Breast epithelium (tissue), 4 donors: ENCODE measurements around the gene NECTIN2. TPM values are rescaled to one million over a fixed set of nuclear protein-coding genes. Genes with fewer than 3 reads are reported as not detected.
"Not testable (repeated sequence)": the region's sequence is repeated elsewhere in the genome, so short reads cannot be mapped to it uniquely, and the experiment has no call there.

Experiments used
- DNase-seq, 2 donors: peaks; one replicate each; pipeline ENCODE4 v3.0.0-alpha.2; 2019; ENCODE audit warnings: low spot score in 2 of 2
- H3K27ac ChIP-seq, 2 donors: fragments of 200-600 bp; sonication (generic) in 1 of 2; one replicate each; pipeline ENCODE4 v1.5.1; 2016 to 2019; ENCODE audit warnings: mild to moderate bottlenecking in 1 of 2
- H3K27me3 ChIP-seq, 2 donors: fragments of 200-600 bp; sonication (generic) in 1 of 2; one replicate each; pipeline versions ENCODE4 v1.5.1 to v1.6.0; 2017 to 2019; ENCODE audit warnings: control low read depth in 1 of 2, mild to moderate bottlenecking in 1 of 2
- H3K36me3 ChIP-seq: fragments of 200-600 bp; one replicate; pipeline ENCODE4 v1.5.1; 2019
- H3K4me1 ChIP-seq, 2 donors: fragments of 200-600 bp; sonication (generic); one replicate each; pipeline ENCODE4 v1.5.1; 2016 to 2019; ENCODE audit warnings: control low read depth in 1 of 2
- H3K4me3 ChIP-seq, 3 donors: fragments of 200-600 bp; sonication (generic); 1 replicate in 2 of 3; 2 replicates in 1 of 3; pipeline ENCODE4 v1.5.1; 2016 to 2019; ENCODE audit warnings: mild to moderate bottlenecking in 3 of 3, moderate library complexity in 2 of 3
- H3K9me3 ChIP-seq, 2 donors: fragments of 200-600 bp; sonication (generic) in 1 of 2; one replicate each; pipeline ENCODE4 v1.5.1; 2016 to 2019; ENCODE audit warnings: control low read depth in 1 of 2
- POLR2A ChIP-seq: fragments of 450-650 bp; IDR thresholded peaks from one replicate; pipeline ENCODE4 v1.6.1; 2016; ENCODE audit warnings: antibody characterized with exemption, mild to moderate bottlenecking, moderate library complexity
- POLR2AphosphoS5 ChIP-seq, 3 donors: sonication (generic); formaldehyde crosslinking; IDR thresholded peaks; one replicate each; pipeline ENCODE4 v1.6.1; 2017; ENCODE audit warnings: antibody characterized with exemption in 3 of 3
- intact Hi-C: fragments of 100-400 bp; cut with DNase I; formaldehyde crosslinking; loops from one replicate; pipeline ENCODE4 v1.15.1; 2023; ENCODE audit warnings: low total_unique reads
- total RNA-seq, 3 donors: library from RNA; depleted of rRNA; stranded (reverse); fragments of >200 nt; gene quantifications; one replicate each; pipeline ENCODE4 v1.1.0, GENCODE V29; 2016
- TF ChIP-seq, protein P1 (sequence below), 3 donors: fragments of 450-650 bp; IDR thresholded peaks; one replicate each; pipeline ENCODE4 v1.5.1; 2016 to 2017; ENCODE audit warnings: antibody characterized with exemption in 3 of 3, mild to moderate bottlenecking in 3 of 3, moderate library complexity in 3 of 3

Gene NECTIN2
- total RNA-seq, 3 donors from 2014 or later: 28.0 to 114 (median 86.6) TPM

DNA sequence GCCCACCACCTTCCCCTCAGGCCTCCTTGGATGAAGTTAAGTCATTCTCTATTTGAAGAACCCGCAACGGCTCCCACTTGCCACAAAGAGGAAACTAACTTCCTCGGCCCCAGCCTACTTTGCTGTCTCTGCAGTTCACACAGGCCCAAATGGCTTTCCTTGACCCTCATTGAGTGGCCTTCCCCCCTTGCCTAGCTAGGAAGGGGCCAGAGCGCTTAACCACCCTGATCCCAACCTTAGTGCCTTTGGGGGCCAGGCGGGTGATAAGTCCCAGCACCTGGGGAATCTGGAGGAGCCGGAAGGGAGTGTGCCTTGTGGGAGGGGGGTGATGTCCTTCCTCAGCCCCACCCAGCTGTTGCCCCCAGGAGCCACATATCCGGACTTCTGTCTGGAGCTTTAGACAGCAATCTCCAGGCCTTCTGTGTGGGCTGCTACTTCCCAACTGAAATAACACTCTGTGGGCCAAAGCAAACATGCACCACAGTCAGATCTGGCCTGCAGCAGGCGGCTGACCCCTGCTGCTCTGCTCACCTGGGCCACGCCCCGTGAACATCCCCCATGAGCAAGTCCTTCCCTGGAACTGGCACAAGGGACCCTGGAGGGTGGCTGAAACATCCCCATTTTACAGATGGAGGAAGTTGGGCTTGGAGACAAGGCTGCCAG lies 10.5 kb downstream of the NECTIN2 start:
- intact Hi-C loops: no loop called here
- Histone ChIP-seq H3K4me1 (peaks cover 0 to 5% of the 10 kb centered on the region in 2 donors), H3K27me3 (no peaks in the 10 kb centered on the region), H3K36me3 (no peaks in the 10 kb centered on the region), H3K9me3 (no peaks in the 10 kb centered on the region), H3K27ac (peak overlapping the region; percentile 58 to 81), H3K4me3 (no peak overlapping the region)
- TF ChIP-seq POLR2AphosphoS5 (IDR thresholded peaks at IDR 0.05) (no peak), POLR2A (no peak)
- TF ChIP-seq, protein P1, sequence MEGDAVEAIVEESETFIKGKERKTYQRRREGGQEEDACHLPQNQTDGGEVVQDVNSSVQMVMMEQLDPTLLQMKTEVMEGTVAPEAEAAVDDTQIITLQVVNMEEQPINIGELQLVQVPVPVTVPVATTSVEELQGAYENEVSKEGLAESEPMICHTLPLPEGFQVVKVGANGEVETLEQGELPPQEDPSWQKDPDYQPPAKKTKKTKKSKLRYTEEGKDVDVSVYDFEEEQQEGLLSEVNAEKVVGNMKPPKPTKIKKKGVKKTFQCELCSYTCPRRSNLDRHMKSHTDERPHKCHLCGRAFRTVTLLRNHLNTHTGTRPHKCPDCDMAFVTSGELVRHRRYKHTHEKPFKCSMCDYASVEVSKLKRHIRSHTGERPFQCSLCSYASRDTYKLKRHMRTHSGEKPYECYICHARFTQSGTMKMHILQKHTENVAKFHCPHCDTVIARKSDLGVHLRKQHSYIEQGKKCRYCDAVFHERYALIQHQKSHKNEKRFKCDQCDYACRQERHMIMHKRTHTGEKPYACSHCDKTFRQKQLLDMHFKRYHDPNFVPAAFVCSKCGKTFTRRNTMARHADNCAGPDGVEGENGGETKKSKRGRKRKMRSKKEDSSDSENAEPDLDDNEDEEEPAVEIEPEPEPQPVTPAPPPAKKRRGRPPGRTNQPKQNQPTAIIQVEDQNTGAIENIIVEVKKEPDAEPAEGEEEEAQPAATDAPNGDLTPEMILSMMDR (IDR thresholded peaks at IDR 0.05): no peak
- no peak for DNase-seq

DNA sequence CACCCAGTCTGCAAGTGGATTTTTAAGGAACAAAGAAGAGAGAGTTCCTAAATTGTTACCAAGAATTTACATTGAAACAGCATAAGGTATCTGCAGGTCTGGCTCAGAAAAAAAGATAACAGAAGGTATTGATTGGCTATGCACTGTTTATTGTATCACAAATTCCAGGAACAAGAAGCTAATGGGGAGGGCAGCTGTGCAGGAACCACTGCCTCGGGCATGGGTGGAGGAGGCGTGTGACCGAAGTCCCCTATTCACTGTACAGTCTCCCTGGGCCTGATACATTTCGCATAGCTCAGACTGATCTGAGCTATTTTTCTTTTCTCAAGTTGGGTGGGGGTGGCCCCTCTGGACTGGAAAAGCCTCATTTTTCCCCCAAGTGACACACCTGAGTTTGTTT lies 11.7 kb downstream of the NECTIN2 start:
- no peak overlapping the region for H3K27ac ChIP-seq
- intact Hi-C loops: no loop called here

DNA sequence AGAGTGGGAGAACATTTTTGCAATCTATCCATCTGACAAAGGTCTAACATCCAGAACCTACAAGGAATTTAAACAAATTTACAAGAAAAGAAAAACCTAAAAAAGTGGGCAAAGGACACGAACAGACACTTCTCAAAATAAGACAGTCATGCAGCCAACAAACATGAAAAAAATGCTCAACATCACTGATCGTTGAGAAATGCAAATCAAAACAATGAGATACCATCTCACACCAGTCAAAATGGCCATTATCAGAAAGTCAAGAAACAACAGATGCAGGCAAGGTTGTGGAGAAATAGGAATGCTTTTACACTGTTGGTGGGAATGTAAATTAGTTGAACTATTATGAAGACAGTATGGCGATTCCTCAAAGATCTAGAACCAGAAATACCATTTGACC lies 15.5 kb downstream of the NECTIN2 start:
- H3K4me1 ChIP-seq, intact Hi-C loops, H3K9me3 ChIP-seq, H3K36me3 ChIP-seq, H3K27ac ChIP-seq, DNase-seq, H3K27me3 ChIP-seq, H3K4me3 ChIP-seq: not testable (repeated sequence)

More for the DNA sequence above, 11.7 kb downstream of the NECTIN2 start:
- no peak overlapping the region for H3K4me3 ChIP-seq
- no peaks in the 10 kb centered on the region for H3K9me3 ChIP-seq
- H3K4me1 ChIP-seq: peaks cover 0 to 5% of the 10 kb centered on the region in 2 donors
- TF ChIP-seq, protein P1 (IDR thresholded peaks at IDR 0.05): no peak
- no peak for TF ChIP-seq POLR2A
- no peak for TF ChIP-seq POLR2AphosphoS5 (IDR thresholded peaks at IDR 0.05)
- H3K36me3 ChIP-seq: no peaks in the 10 kb centered on the region
- no peaks in the 10 kb centered on the region for H3K27me3 ChIP-seq
- no peak for DNase-seq

DNA sequence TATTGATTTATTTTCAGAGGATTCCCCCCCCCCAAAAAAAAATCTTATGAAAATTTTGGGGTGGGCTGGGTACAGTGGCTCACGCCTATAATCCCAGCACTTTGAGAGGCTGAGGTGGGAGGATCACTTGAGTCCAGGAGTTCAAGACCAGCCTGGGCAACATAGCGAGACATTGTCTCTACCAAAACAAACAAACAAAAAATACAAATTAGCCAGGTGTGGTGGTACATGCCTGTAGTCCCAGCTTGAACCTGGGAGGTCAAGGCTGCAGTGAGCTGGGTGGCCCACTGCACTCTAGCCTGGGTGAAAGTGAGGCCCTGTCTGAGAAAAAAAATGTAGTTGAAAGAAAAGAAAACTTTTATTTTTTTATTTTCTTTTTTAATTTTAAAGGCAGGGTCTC lies 17.9 kb downstream of the NECTIN2 start:
- H3K9me3 ChIP-seq: no peaks in the 10 kb centered on the region
- H3K27me3 ChIP-seq: no peaks in the 10 kb centered on the region
- no peaks in the 10 kb centered on the region for H3K36me3 ChIP-seq
- H3K4me3 ChIP-seq: no peak overlapping the region
- DNase-seq: no peak
- no peak overlapping the region for H3K27ac ChIP-seq
- no peaks in the 10 kb centered on the region for H3K4me1 ChIP-seq
- TF ChIP-seq POLR2A (no peak), POLR2AphosphoS5 (IDR thresholded peaks at IDR 0.05) (no peak)
- TF ChIP-seq, protein P1 (IDR thresholded peaks at IDR 0.05): no peak
- intact Hi-C loops: no loop called here

DNA sequence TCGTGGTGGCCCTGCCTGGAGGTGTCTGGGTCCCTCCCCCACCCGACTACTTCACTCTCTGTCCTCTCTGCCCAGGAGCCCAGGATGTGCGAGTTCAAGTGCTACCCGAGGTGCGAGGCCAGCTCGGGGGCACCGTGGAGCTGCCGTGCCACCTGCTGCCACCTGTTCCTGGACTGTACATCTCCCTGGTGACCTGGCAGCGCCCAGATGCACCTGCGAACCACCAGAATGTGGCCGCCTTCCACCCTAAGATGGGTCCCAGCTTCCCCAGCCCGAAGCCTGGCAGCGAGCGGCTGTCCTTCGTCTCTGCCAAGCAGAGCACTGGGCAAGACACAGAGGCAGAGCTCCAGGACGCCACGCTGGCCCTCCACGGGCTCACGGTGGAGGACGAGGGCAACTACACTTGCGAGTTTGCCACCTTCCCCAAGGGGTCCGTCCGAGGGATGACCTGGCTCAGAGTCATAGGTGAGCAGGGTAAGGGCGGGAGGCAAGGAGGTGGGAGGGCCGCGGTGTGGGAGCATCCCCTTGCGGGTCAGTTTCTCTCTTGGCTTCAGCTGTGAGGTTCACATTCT lies 19.2 kb downstream of the NECTIN2 start:
- intact Hi-C loops: no loop called here
- Histone ChIP-seq H3K36me3 (no peaks in the 10 kb centered on the region), H3K4me3 (no peak overlapping the region), H3K27me3 (no peaks in the 10 kb centered on the region), H3K4me1 (no peaks in the 10 kb centered on the region), H3K9me3 (no peaks in the 10 kb centered on the region), H3K27ac (peak overlapping the region in 1 of 2 donors; percentile 28)
- DNase-seq: no peak
- TF ChIP-seq POLR2A (no peak), POLR2AphosphoS5 (IDR thresholded peaks at IDR 0.05) (no peak)
- TF ChIP-seq, protein P1 (IDR thresholded peaks at IDR 0.05): no peak
